Heart left ventricle (tissue), 13 donors: ENCODE results near the gene STARD7.

Experiments
- POLR2A ChIP-seq, 2 donors: fragments of 450-650 bp; IDR thresholded peaks; one replicate each; pipeline ENCODE4 v1.6.1; 2017; ENCODE audit warnings: antibody characterized with exemption in 2 of 2, mild to moderate bottlenecking in 2 of 2, moderate library complexity in 2 of 2
- TF ChIP-seq, protein P1 (sequence below), 12 donors: fragments of 200-600 bp; sonication (generic) in 4 of 12; IDR thresholded peaks; one replicate each; pipeline versions ENCODE4 v1.5.0 to v1.8.0; 2018 to 2022; ENCODE audit warnings: antibody characterized with exemption in 12 of 12, mild to moderate bottlenecking in 5 of 12
- donor health status: ischemic (EF 13 %, LVEDD 7.1; RV severe dilation, severe dysfunction).
- donor health status: DM: no; HTN: yes; CAD: no.
- donor health status: DM: no; HTN: no; CAD: no.
- donor health status: ischemic (EF 25% LVEDD 6.9; RV normal size, moderate dysfunction).
- donor health status: ischemic (EF 25% LVEDD 5.7; RV mildly dilated, moderate dysfunction).
- donor health status: ischemic (EF 35%, LVEDD 5.7; RV mildly dilated, moderate dysfunction).
- donor health status: nonischemic (EF 11% LVEDD 7.7; RV severe dilation, severe dysfunction).
- donor health status: DM: yes; HTN: yes; CAD: no.
- donor health status: PGD.
- donor health status: ischemic (EF 29% LVEDD 5.4; RV normal size, mild dysfunction).
- donor health status: nonischemic (EF 23%, LVEDD 6.1; RV moderate dilation, normal function).

DNA sequence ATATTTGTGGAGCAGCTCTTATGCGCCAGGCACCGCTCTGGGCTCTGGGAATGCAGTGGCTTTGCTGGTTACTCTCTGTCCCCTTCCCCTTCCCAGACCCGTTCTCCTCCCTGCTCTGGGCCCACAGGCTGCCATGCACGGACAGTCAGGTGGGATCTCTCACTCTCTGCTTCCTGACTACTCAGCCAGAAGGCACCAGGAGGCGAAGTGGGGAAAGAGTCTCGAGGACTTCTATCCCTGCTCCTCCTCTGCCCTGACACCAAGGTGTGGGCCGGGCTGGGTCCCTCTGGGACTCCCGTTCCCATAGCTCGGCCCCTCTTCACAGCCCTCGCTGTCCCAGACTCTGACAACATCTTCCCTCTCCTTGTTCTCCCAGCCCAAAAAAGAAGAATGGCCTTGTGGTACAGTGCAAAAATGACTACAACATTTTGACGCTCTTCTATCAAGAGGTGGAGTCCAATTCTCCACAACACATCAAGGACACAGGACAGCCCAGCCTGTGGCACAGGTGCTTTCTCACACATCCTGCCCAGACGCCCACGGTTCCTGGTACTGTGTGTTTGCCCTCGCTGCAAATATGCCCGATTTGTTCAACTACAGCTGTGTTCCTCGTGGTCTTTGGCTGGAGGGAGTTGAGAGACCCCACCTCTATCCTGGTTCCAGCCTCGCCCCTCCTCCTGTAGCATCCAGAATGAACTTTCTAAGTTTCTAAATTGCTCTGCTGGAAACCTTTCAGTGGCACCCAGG, 49.4 kb downstream of the STARD7 start:
- TF ChIP-seq, protein P1, sequence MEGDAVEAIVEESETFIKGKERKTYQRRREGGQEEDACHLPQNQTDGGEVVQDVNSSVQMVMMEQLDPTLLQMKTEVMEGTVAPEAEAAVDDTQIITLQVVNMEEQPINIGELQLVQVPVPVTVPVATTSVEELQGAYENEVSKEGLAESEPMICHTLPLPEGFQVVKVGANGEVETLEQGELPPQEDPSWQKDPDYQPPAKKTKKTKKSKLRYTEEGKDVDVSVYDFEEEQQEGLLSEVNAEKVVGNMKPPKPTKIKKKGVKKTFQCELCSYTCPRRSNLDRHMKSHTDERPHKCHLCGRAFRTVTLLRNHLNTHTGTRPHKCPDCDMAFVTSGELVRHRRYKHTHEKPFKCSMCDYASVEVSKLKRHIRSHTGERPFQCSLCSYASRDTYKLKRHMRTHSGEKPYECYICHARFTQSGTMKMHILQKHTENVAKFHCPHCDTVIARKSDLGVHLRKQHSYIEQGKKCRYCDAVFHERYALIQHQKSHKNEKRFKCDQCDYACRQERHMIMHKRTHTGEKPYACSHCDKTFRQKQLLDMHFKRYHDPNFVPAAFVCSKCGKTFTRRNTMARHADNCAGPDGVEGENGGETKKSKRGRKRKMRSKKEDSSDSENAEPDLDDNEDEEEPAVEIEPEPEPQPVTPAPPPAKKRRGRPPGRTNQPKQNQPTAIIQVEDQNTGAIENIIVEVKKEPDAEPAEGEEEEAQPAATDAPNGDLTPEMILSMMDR (IDR thresholded peaks at IDR 0.05), result no peak
- TF ChIP-seq POLR2A (IDR thresholded peaks at IDR 0.05), result no peak
